Heart left ventricle (tissue), 16 donors: ENCODE data around the gene CHL1. TPM values are rescaled to one million over a fixed set of nuclear protein-coding genes. Genes with fewer than 3 reads are reported as not detected.

Experiments
- ATAC-seq, 4 donors: fragments of 200-7000 bp; cut with Tn5 transposase; one replicate each; pipeline ENCODE4 v1.9.1; 2020 to 2022; ENCODE audit warnings: moderate library complexity in 4 of 4, mild to moderate bottlenecking in 3 of 4, moderate number of reproducible peaks in 1 of 4
- DNase-seq, 5 donors: peaks; one replicate each; pipeline ENCODE4 v3.0.0-alpha.2; 2020
- H3K27ac ChIP-seq, 12 donors: fragments of 200-600 bp; sonication (generic) in 4 of 12; one replicate each; pipeline versions ENCODE4 v1.5.0 to v1.8.0; 2016 to 2022; ENCODE audit warnings: mild to moderate bottlenecking in 2 of 12
- H3K27me3 ChIP-seq, 9 donors: fragments of 200-600 bp; sonication (generic) in 2 of 9; one replicate each; pipeline versions ENCODE4 v1.5.1 to v1.8.0; 2016 to 2022; ENCODE audit warnings: mild to moderate bottlenecking in 3 of 9
- H3K36me3 ChIP-seq, 9 donors: fragments of 200-600 bp; sonication (generic) in 2 of 9; one replicate each; pipeline versions ENCODE4 v1.5.0 to v1.8.0; 2018 to 2022; ENCODE audit warnings: mild to moderate bottlenecking in 2 of 9
- H3K4me1 ChIP-seq, 12 donors: fragments of 200-600 bp; sonication (generic) in 4 of 12; one replicate each; pipeline versions ENCODE4 v1.5.0 to v1.8.0; 2016 to 2022; ENCODE audit warnings: mild to moderate bottlenecking in 3 of 12
- H3K4me3 ChIP-seq, 12 donors: fragments of 200-600 bp; sonication (generic) in 4 of 12; one replicate each; pipeline versions ENCODE4 v1.5.0 to v1.8.0; 2017 to 2022; ENCODE audit warnings: mild to moderate bottlenecking in 9 of 12, moderate library complexity in 4 of 12
- H3K9me3 ChIP-seq, 12 donors: fragments of 200-600 bp; sonication (generic) in 4 of 12; one replicate each; pipeline versions ENCODE4 v1.5.0 to v1.8.0; 2016 to 2022; ENCODE audit warnings: mild to moderate bottlenecking in 1 of 12
- CTCF ChIP-seq, 12 donors: fragments of 200-600 bp; sonication (generic) in 4 of 12; IDR thresholded peaks; one replicate each; pipeline versions ENCODE4 v1.5.0 to v1.8.0; 2018 to 2022; ENCODE audit warnings: antibody characterized with exemption in 12 of 12, mild to moderate bottlenecking in 5 of 12
- POLR2A ChIP-seq, 2 donors: fragments of 450-650 bp; IDR thresholded peaks; one replicate each; pipeline ENCODE4 v1.6.1; 2017; ENCODE audit warnings: antibody characterized with exemption in 2 of 2, mild to moderate bottlenecking in 2 of 2, moderate library complexity in 2 of 2
- WGBS, 4 donors: extraction: QIAGEN DNeasy Blood & Tissue Kit in 2 of 4; methylation state at CpG; one replicate each; pipeline versions ENCODE4 v1.1.5 to v1.1.7; 2013 to 2018; 5-methylcytosine and 5-hydroxymethylcytosine counted together
- intact Hi-C, 10 donors: fragments of 100-400 bp; cut with DNase I; formaldehyde crosslinking; loops; one replicate each; pipeline versions ENCODE4 v1.11.1 to v1.14.2; 2022
- polyA plus RNA-seq, 2 donors: library from polyadenylated mRNA; stranded (reverse); fragments of 200-250 nt; gene quantifications; one replicate each; pipeline ENCODE4 v1.2.3, GENCODE V29; 2013
- total RNA-seq, 9 donors: library from RNA; depleted of rRNA in 2 of 9; stranded (reverse); fragments of >200 nt in 2 of 9; fragmentation: NEBNext Ultra II Directional in 3 of 9; extraction: Animal tissue kit (Norgen Biotek cat#: 25700) in 3 of 9; gene quantifications; one replicate each; pipeline versions ENCODE4 v1.1.0 to v1.2.4, GENCODE V29; 2016 to 2023
- donor health status: ischemic (EF 13 %, LVEDD 7.1; RV severe dilation, severe dysfunction).
- donor health status: healthy with polysubstance abuse.
- donor health status: DM: no; HTN: yes; CAD: no.
- donor health status: DM: no; HTN: no; CAD: no.
- donor health status: ischemic (EF 25% LVEDD 6.9; RV normal size, moderate dysfunction).
- donor health status: ischemic (EF 25% LVEDD 5.7; RV mildly dilated, moderate dysfunction).
- donor health status: healthy.
- donor health status: DM: yes; HTN: yes; CAD: no.
- donor health status: ischemic (EF 35%, LVEDD 5.7; RV mildly dilated, moderate dysfunction).
- donor health status: nonischemic (EF 11% LVEDD 7.7; RV severe dilation, severe dysfunction).
- donor health status: DM: yes; HTN: yes; CAD: no.
- donor health status: PGD.
- donor health status: ischemic (EF 29% LVEDD 5.4; RV normal size, mild dysfunction).
- donor health status: nonischemic (EF 23%, LVEDD 6.1; RV moderate dilation, normal function).

The CHL1 gene
- total and polyA plus RNA-seq, 11 donors: 0.48 to 15.3 (median 2.6) TPM

GRCh38 chr3:425079-425478 is 228.5 kb downstream of the CHL1 start:
- no peak for TF ChIP-seq CTCF (IDR thresholded peaks at IDR 0.05)
- TF ChIP-seq POLR2A (IDR thresholded peaks at IDR 0.05): no peak
- WGBS, 4 donors: 58 to 72% (median 68%) methylated on average over 3 of the region's 3 CpGs
- no peaks in the 10 kb centered on the region for H3K9me3 ChIP-seq
- H3K36me3 ChIP-seq: no peaks in the 10 kb centered on the region
- H3K27me3 ChIP-seq: no peaks in the 10 kb centered on the region
- H3K4me3 ChIP-seq: no peak overlapping the region
- ATAC-seq (no peak), DNase-seq (no peak)
- no peaks in the 10 kb centered on the region for H3K4me1 ChIP-seq
- no peak overlapping the region for H3K27ac ChIP-seq
- intact Hi-C loops: no loop called here

- no peak overlapping the region for H3K27ac ChIP-seq
- no peak for DNase-seq
- no peaks in the 10 kb centered on the region for H3K27me3 ChIP-seq
- intact Hi-C loops: no loop called here
- no peak overlapping the region for H3K4me3 ChIP-seq
- H3K4me1 ChIP-seq: no peaks in the 10 kb centered on the region
- H3K9me3 ChIP-seq: no peaks in the 10 kb centered on the region
- no peak for ATAC-seq
- WGBS, 4 donors: 43 to 58% (median 49%) methylated on average over 1 of the region's 1 CpG
- H3K36me3 ChIP-seq: no peaks in the 10 kb centered on the region
- no peak for TF ChIP-seq POLR2A (IDR thresholded peaks at IDR 0.05)
- no peak for TF ChIP-seq CTCF (IDR thresholded peaks at IDR 0.05)
These were observed 229.5 kb downstream of the CHL1 start for GRCh38 chr3:426072-426471.

- ATAC-seq (no peak), DNase-seq (no peak)
- Histone ChIP-seq H3K27ac (no peak overlapping the region), H3K27me3 (no peaks in the 10 kb centered on the region), H3K4me3 (no peak overlapping the region), H3K36me3 (no peaks in the 10 kb centered on the region), H3K9me3 (no peaks in the 10 kb centered on the region), H3K4me1 (no peaks in the 10 kb centered on the region)
- 50 to 63% (median 57%) methylated on average over 4 of the region's 4 CpGs for WGBS, 4 donors
- TF ChIP-seq CTCF (IDR thresholded peaks at IDR 0.05) (no peak), POLR2A (IDR thresholded peaks at IDR 0.05) (no peak)
- intact Hi-C loops: no loop called here
These were observed 230.6 kb downstream of the CHL1 start for GRCh38 chr3:427128-427527.

- Histone ChIP-seq H3K27me3 (no peaks in the 10 kb centered on the region), H3K4me3 (no peak overlapping the region), H3K27ac (no peak overlapping the region), H3K4me1 (no peaks in the 10 kb centered on the region), H3K9me3 (no peaks in the 10 kb centered on the region), H3K36me3 (no peaks in the 10 kb centered on the region)
- no peak for TF ChIP-seq POLR2A (IDR thresholded peaks at IDR 0.05)
- no peak for TF ChIP-seq CTCF (IDR thresholded peaks at IDR 0.05)
- WGBS, 4 donors: 82 to 86% (median 85%) methylated on average over 4 of the region's 4 CpGs
- intact Hi-C loops: no loop called here
- ATAC-seq (no peak), DNase-seq (no peak)
These were observed 233.6 kb downstream of the CHL1 start for GRCh38 chr3:430186-430585.
